ENCODE measurements around the gene PFKFB2. TPM values are rescaled to one million over a fixed set of nuclear protein-coding genes. Genes with fewer than 3 reads are reported as not detected.

PFKFB2 gene
- total and polyA plus RNA-seq, 2 donors (not counting 3 experiments of a cell fraction or from before 2014, with no cell fraction given): 0.70 to 2.0 TPM

DNA sequence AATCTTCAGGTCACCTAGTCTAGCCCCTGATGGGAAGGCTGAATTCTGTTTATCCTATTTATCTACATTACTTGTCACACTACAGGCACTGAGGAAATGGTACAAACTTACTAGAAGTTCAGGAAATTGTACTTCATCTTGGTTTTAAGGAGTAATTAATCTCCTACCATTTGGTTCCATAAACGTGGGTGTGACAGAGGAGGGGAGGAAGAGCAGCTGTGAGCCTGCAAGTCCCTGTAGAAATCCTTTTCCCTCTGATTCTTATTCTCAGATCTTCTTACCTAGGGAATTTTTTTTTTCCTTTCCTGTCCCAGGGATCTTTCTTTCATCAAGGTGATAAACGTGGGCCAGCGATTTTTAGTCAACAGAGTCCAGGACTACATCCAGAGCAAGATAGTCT is 14.1 kb downstream of the PFKFB2 start:
- H3K27me3 ChIP-seq (ENCODE audit: control insufficient read depth in 2 of 2, insufficient read depth in 2 of 2, low read length in 2 of 2): no peaks in the 10 kb centered on the region
- H3K79me2 ChIP-seq (ENCODE audit: control insufficient read depth, insufficient read depth, low read length): no peaks in the 10 kb centered on the region
- no peaks in the 10 kb centered on the region for H3K9me1 ChIP-seq (replicated peaks; ENCODE audit: control insufficient read depth, extremely low read depth, insufficient read depth, low read length)
- no TSS peak for BruUV-seq (replicated peaks)
- no peaks in the 10 kb centered on the region for H3K4me1 ChIP-seq (ENCODE audit: control insufficient read depth, extremely low read depth, insufficient read depth, low read length)
- no peak for DNase-seq (ENCODE audit: low read depth, low spot score)
- no peak overlapping the region for H3K27ac ChIP-seq (ENCODE audit: insufficient read depth, low read depth, low read length)
- no peak for FAIRE-seq
- H3K36me3 ChIP-seq (ENCODE audit: control insufficient read depth in 2 of 2, extremely low read depth in 1 of 2, insufficient read depth in 2 of 2, low read length in 2 of 2): no peaks in the 10 kb centered on the region
- dilution Hi-C loops (cut with MboI; ENCODE audit: extremely low pct_ligation_motif_present, low sequenced_read_pairs) (no loop called here), intact Hi-C loops (cut with micrococcal nuclease) (no loop called here)
- CTCF ChIA-PET: interaction anchor here (1.6 kb wide), 1 partner anchor 13 kb away, joined by 6 read pairs; no protein-coding TSS in a partner anchor
- no peaks in the 10 kb centered on the region for H4K20me1 ChIP-seq (replicated peaks; ENCODE audit: control insufficient read depth, extremely low read depth, insufficient read depth, low read length)
- H3K9me3 ChIP-seq (replicated peaks; ENCODE audit: control insufficient read depth, insufficient read depth, low read length): no peaks in the 10 kb centered on the region
- H3K4me3 ChIP-seq (replicated peaks in 1 of 3; ENCODE audit: insufficient read depth in 1 of 3, low read depth in 1 of 3, low read length in 3 of 3): no peak overlapping the region
- H3K9ac ChIP-seq (replicated peaks; ENCODE audit: extremely low read depth, insufficient read depth, low read length): no peak overlapping the region
- POLR2A ChIA-PET: no interaction called here
- no peak overlapping the region for H3K4me2 ChIP-seq (ENCODE audit: insufficient read depth, low read length)
- no peak overlapping the region for H2AFZ ChIP-seq (ENCODE audit: low read depth, low read length)
- no peak for TF ChIP-seq POLR2AphosphoS5 (IDR thresholded peaks at IDR 0.05; ENCODE audit: insufficient read depth, low read depth, low read length)

DNA sequence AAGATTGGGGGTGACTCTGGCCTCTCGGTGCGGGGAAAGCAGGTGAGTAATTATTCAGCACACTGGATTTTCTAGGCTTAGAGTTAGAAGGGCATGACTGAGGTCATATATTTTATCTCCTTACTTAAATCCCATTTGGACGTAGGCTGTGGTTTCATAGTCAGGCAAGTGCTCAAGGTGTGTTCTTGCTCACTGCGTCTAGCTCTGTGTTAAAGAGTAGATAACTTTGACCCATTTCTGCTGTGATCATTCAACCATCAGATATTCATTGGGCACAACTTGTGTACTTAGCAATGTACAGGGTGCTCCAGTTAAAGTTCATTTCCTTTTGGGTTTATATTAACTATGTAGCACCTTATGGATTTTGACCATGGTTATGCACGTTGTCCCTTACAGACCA is 14.6 kb downstream of the PFKFB2 start:
- Histone ChIP-seq H3K9me1 (replicated peaks; ENCODE audit: control insufficient read depth, extremely low read depth, insufficient read depth, low read length) (no peaks in the 10 kb centered on the region), H3K4me2 (ENCODE audit: insufficient read depth, low read length) (no peak overlapping the region), H3K4me1 (ENCODE audit: control insufficient read depth, extremely low read depth, insufficient read depth, low read length) (no peaks in the 10 kb centered on the region), H3K9ac (replicated peaks; ENCODE audit: extremely low read depth, insufficient read depth, low read length) (no peak overlapping the region), H3K4me3 (replicated peaks in 1 of 3; ENCODE audit: insufficient read depth in 1 of 3, low read depth in 1 of 3, low read length in 3 of 3) (no peak overlapping the region), H3K79me2 (ENCODE audit: control insufficient read depth, insufficient read depth, low read length) (no peaks in the 10 kb centered on the region), H2AFZ (ENCODE audit: low read depth, low read length) (no peak overlapping the region), H3K9me3 (replicated peaks; ENCODE audit: control insufficient read depth, insufficient read depth, low read length) (no peaks in the 10 kb centered on the region), H3K27ac (ENCODE audit: insufficient read depth, low read depth, low read length) (no peak overlapping the region), H3K36me3 (ENCODE audit: control insufficient read depth in 2 of 2, extremely low read depth in 1 of 2, insufficient read depth in 2 of 2, low read length in 2 of 2) (no peaks in the 10 kb centered on the region), H3K27me3 (ENCODE audit: control insufficient read depth in 2 of 2, insufficient read depth in 2 of 2, low read length in 2 of 2) (no peaks in the 10 kb centered on the region), H4K20me1 (replicated peaks; ENCODE audit: control insufficient read depth, extremely low read depth, insufficient read depth, low read length) (no peaks in the 10 kb centered on the region)
- DNase-seq (ENCODE audit: low read depth, low spot score) (no peak), FAIRE-seq (no peak)
- ChIA-PET POLR2A (no interaction called here), CTCF (interaction anchor here (1.6 kb wide), 1 partner anchor 12 kb away, joined by 6 read pairs; no protein-coding TSS in a partner anchor)
- intact Hi-C loops (cut with micrococcal nuclease) (no loop called here), dilution Hi-C loops (cut with MboI; ENCODE audit: extremely low pct_ligation_motif_present, low sequenced_read_pairs) (no loop called here)
- no TSS peak for BruUV-seq (replicated peaks)
- TF ChIP-seq FOS (IDR thresholded peaks at IDR 0.05; ENCODE audit: borderline replicate concordance, insufficient read depth, low read length): no peak
- no peak for TF ChIP-seq POLR2AphosphoS5 (IDR thresholded peaks at IDR 0.05; ENCODE audit: insufficient read depth, low read depth, low read length)
- TF ChIP-seq EZH2 (IDR thresholded peaks at IDR 0.05; ENCODE audit: borderline replicate concordance, low read depth, low read length, severe bottlenecking): no peak
- TF ChIP-seq MYC (IDR thresholded peaks at IDR 0.05; ENCODE audit: low read depth, low read length): no peak
- TF ChIP-seq MAX (IDR thresholded peaks at IDR 0.05; ENCODE audit: insufficient read depth, insufficient read length): no peak
- TF ChIP-seq, protein P1, sequence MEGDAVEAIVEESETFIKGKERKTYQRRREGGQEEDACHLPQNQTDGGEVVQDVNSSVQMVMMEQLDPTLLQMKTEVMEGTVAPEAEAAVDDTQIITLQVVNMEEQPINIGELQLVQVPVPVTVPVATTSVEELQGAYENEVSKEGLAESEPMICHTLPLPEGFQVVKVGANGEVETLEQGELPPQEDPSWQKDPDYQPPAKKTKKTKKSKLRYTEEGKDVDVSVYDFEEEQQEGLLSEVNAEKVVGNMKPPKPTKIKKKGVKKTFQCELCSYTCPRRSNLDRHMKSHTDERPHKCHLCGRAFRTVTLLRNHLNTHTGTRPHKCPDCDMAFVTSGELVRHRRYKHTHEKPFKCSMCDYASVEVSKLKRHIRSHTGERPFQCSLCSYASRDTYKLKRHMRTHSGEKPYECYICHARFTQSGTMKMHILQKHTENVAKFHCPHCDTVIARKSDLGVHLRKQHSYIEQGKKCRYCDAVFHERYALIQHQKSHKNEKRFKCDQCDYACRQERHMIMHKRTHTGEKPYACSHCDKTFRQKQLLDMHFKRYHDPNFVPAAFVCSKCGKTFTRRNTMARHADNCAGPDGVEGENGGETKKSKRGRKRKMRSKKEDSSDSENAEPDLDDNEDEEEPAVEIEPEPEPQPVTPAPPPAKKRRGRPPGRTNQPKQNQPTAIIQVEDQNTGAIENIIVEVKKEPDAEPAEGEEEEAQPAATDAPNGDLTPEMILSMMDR (IDR thresholded peaks at IDR 0.05; ENCODE audit: extremely low read depth in 1 of 2, insufficient read depth in 1 of 2, low read depth in 1 of 2, low read length in 2 of 2): no peak
- no peak for TF ChIP-seq GATA2 (IDR thresholded peaks at IDR 0.05; ENCODE audit: insufficient read depth, insufficient read length, low read depth, low read length)
- no peak for TF ChIP-seq JUN (IDR thresholded peaks at IDR 0.05; ENCODE audit: borderline replicate concordance, insufficient read depth, insufficient read length, low read depth)
